GM18861 (cell line): ENCODE results near the gene PRSS27.

Experiments used
- ATAC-seq: cut with Tn5 transposase; IDR thresholded peaks from one replicate; pipeline ENCODE4 v1.9.1; 2021; ENCODE audit not compliant: unreplicated experiment

Gene PRSS27

GRCh38 chr16:2720064-2720457 is at the start of gene PRSS27:
TSS of gene PRSS27 (minus strand) at chr16:2720224. CDS start at chr16:2720160, 64 bp downstream.
- no peak for ATAC-seq

GRCh38 chr16:2769675-2770056 is 49.6 kb upstream of the PRSS27 start:
- no peak for ATAC-seq

- ATAC-seq: no peak
Measured at GRCh38 chr16:2769100-2769529, 49.1 kb upstream of the PRSS27 start.

GRCh38 chr16:2768403-2769089 is 48.5 kb upstream of the PRSS27 start:
- ATAC-seq: no peak

- ATAC-seq: no peak
Measured at GRCh38 chr16:2767891-2768290, 47.9 kb upstream of the PRSS27 start.

- no peak for ATAC-seq
Measured at GRCh38 chr16:2767140-2767731, 47.2 kb upstream of the PRSS27 start.

- ATAC-seq: no peak
Measured at GRCh38 chr16:2766430-2767139, 46.6 kb upstream of the PRSS27 start.

- ATAC-seq: no peak
Measured at GRCh38 chr16:2765462-2766404, 45.7 kb upstream of the PRSS27 start.

GRCh38 chr16:2764718-2765117 is 44.7 kb upstream of the PRSS27 start:
- no peak for ATAC-seq

GRCh38 chr16:2763173-2763572 is 43.1 kb upstream of the PRSS27 start:
- no peak for ATAC-seq

GRCh38 chr16:2762711-2763110 is 42.7 kb upstream of the PRSS27 start:
- ATAC-seq: no peak

GRCh38 chr16:2761886-2762583 is 42.0 kb upstream of the PRSS27 start:
- no peak for ATAC-seq

- ATAC-seq: no peak
Measured at GRCh38 chr16:2761472-2761871, 41.4 kb upstream of the PRSS27 start.

GRCh38 chr16:2757344-2757743 is 37.3 kb upstream of the PRSS27 start:
- ATAC-seq: no peak

- ATAC-seq: no peak
Measured at GRCh38 chr16:2756288-2757015, 36.4 kb upstream of the PRSS27 start.

GRCh38 chr16:2755158-2755557 is 35.1 kb upstream of the PRSS27 start:
- no peak for ATAC-seq

GRCh38 chr16:2753733-2754020 is 33.7 kb upstream of the PRSS27 start:
- no peak for ATAC-seq

GRCh38 chr16:2752850-2753732 is 33.1 kb upstream of the PRSS27 start:
- peak; percentile 9 for ATAC-seq
